Nephron progenitor cell (in vitro differentiated cells): ENCODE data around the gene KCNA1.

ENCODE experiments used
- DNase-seq: peaks from one replicate; pipeline ENCODE4 v3.0.0; 2021
- H3K27ac Mint-ChIP-seq: 2 replicates; pipeline ENCODE4 v1.8.0; 2021; ENCODE audit warnings: mild to moderate bottlenecking, moderate library complexity, mixed read lengths
- H3K27me3 Mint-ChIP-seq: 2 replicates; pipeline ENCODE4 v1.8.0; 2021; ENCODE audit warnings: mild to moderate bottlenecking, low read depth, mixed read lengths; ENCODE audit not compliant: poor library complexity
- H3K36me3 Mint-ChIP-seq: 2 replicates; pipeline ENCODE4 v1.8.0; 2021; ENCODE audit warnings: low read depth, mixed read lengths
- H3K4me1 Mint-ChIP-seq: 2 replicates; pipeline ENCODE4 v1.8.0; 2021; ENCODE audit warnings: mixed read lengths
- H3K4me3 Mint-ChIP-seq: 2 replicates; pipeline ENCODE4 v1.8.0; 2021; ENCODE audit warnings: mild to moderate bottlenecking, moderate library complexity, mixed read lengths
- H3K9me3 Mint-ChIP-seq: 2 replicates; pipeline ENCODE4 v1.8.0; 2021; ENCODE audit warnings: mild to moderate bottlenecking, moderate library complexity, mixed read lengths
- TF ChIP-seq, protein P1 (sequence below): fragments of 200-600 bp; sonication (generic); IDR thresholded peaks from 2 replicates; pipeline ENCODE4 v1.5.0; 2021; ENCODE audit warnings: antibody characterized with exemption

KCNA1 gene

DNA sequence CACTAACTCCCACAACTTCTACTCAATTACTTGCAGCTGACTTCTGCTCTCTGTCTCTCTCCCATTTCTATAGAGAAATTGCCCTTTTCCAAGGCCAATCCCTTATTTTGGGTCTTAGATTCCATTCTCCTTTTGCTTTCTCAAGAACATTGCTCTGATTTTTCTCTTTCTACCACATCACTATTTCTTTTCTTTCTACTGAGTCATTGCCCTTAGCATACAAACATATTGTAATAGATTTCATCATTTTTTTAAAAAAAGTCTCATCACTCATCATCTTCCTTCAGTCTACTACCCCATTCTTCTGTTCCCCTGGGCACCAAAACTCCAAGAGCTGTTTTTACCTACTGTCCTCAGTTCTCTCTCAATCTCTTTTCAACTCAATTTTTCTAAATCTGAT, 4.4 kb upstream of the KCNA1 start:
- H3K27me3 Mint-ChIP-seq = peaks cover 30% of the 10 kb centered on the region
- H3K36me3 Mint-ChIP-seq = no peaks in the 10 kb centered on the region
- H3K9me3 Mint-ChIP-seq = no peaks in the 10 kb centered on the region
- no peak for DNase-seq
- no peak overlapping the region for H3K27ac Mint-ChIP-seq
- H3K4me1 Mint-ChIP-seq = peaks cover 10% of the 10 kb centered on the region
- TF ChIP-seq, protein P1, sequence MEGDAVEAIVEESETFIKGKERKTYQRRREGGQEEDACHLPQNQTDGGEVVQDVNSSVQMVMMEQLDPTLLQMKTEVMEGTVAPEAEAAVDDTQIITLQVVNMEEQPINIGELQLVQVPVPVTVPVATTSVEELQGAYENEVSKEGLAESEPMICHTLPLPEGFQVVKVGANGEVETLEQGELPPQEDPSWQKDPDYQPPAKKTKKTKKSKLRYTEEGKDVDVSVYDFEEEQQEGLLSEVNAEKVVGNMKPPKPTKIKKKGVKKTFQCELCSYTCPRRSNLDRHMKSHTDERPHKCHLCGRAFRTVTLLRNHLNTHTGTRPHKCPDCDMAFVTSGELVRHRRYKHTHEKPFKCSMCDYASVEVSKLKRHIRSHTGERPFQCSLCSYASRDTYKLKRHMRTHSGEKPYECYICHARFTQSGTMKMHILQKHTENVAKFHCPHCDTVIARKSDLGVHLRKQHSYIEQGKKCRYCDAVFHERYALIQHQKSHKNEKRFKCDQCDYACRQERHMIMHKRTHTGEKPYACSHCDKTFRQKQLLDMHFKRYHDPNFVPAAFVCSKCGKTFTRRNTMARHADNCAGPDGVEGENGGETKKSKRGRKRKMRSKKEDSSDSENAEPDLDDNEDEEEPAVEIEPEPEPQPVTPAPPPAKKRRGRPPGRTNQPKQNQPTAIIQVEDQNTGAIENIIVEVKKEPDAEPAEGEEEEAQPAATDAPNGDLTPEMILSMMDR = no peak
- H3K4me3 Mint-ChIP-seq = no peak overlapping the region

DNA sequence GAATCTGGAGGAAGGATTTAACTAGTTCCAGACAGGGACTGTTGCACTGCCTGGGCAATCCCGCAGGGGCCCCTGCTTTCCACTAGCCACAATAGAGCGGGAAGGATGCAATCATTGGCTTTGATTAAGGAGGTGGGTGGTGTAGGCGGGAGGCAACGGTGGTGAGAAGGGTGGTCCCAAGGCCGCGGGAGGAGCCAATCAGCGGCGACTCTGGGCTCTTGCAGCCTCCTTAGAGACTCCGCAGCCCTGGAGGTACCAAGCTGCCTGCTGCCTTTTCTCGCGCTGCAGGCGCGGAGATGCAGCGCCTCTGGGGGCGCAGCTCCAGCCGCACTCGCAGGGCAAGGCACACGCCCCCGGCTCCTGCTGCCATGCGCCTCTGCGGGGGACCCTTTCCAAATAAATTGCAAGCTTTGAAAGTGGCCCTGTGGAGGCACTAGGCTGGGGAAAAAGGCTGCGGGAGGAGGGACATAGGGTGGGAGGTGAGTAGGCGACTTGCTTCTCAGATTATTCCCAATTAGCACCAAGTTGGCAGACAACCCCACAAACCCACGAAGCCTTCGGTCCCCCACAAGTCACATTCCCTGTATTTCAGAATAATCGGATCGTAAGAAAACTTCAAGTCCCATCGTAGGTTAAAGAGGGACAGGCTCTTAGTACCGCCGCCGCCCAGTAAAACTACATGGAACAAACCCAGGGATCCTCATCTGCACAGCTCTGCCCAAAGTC, 858 bp upstream of the KCNA1 start:
- Mint-ChIP-seq H3K36me3 (peaks cover 11% of the 10 kb centered on the region), H3K4me1 (peaks cover 20% of the 10 kb centered on the region), H3K4me3 (peak overlapping the region; percentile 68), H3K9me3 (peaks cover 20% of the 10 kb centered on the region), H3K27me3 (peaks cover under 1% of the 10 kb centered on the region), H3K27ac (peak overlapping the region; percentile 20)
- TF ChIP-seq, protein P1 = no peak
- DNase-seq = peak; percentile 72

DNA sequence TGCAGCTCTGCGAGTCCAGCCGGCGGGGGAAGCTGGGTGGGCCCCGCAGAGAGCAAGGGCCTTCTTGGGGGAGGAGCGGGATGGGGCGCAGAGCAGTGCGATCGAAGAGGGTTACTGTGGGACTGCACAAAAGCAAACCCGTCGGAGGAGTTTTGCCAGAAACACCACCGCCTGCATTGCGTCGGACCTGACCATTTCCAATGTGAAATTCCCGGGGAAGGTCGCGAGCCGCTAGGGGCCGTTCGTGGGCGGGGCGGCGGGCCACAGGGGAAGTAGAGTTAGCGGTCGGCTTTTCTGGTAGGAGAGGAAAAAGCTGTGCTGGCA, 333 bp upstream of the KCNA1 start:
- Mint-ChIP-seq H3K27ac (no peak overlapping the region), H3K4me1 (peaks cover 20% of the 10 kb centered on the region), H3K9me3 (peaks cover 20% of the 10 kb centered on the region), H3K4me3 (peak overlapping the region; percentile 68), H3K36me3 (peaks cover 11% of the 10 kb centered on the region), H3K27me3 (no peaks in the 10 kb centered on the region)
- TF ChIP-seq, protein P1 = no peak
- peak; percentile 53 for DNase-seq

DNA sequence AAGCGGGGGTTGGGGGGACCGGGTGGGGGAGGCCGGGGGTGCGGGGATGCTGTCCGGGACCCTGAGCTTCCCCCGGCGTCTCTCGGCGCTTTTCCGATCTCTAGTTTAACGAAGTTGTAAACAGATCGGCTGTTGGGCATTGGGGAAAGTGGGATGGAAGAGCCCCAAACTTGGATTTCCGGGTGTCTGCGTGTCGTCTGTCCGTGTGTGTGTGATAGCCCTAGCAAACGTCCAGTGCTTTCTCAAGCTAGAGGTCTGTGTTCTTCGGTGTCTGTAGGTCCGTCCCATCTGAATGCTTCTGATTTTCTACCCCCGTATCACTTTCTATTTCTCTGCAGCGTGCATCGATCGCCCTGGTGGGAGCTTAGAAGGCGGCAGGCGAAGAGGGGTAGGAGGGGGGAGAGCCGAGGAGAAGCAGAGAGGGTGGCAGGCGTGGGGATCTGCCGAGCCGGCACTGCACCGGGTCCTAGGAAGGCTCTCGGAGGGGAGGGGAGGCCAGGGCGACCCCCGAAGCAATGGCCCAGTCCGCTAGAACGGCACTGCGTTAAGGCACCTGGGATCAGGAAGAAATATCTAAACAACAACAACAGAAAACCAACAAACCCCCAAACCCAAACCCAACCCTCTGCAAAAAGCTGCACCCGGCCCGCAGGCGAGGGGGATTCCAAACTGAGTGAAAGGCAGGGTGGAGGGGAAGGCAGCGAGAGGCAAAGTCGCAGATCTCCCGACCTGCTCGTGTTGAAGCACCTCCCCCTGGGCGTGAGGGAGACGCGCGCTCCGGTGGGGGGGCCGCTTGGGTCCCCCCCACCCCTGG, 1.0 kb downstream of the KCNA1 start:
- Mint-ChIP-seq H3K27me3 (no peaks in the 10 kb centered on the region), H3K27ac (no peak overlapping the region), H3K4me3 (peak overlapping the region; percentile 88), H3K4me1 (peaks cover 20% of the 10 kb centered on the region), H3K9me3 (peaks cover 20% of the 10 kb centered on the region), H3K36me3 (peaks cover 11% of the 10 kb centered on the region)
- DNase-seq = peak; percentile 17
- TF ChIP-seq, protein P1 = no peak

DNA sequence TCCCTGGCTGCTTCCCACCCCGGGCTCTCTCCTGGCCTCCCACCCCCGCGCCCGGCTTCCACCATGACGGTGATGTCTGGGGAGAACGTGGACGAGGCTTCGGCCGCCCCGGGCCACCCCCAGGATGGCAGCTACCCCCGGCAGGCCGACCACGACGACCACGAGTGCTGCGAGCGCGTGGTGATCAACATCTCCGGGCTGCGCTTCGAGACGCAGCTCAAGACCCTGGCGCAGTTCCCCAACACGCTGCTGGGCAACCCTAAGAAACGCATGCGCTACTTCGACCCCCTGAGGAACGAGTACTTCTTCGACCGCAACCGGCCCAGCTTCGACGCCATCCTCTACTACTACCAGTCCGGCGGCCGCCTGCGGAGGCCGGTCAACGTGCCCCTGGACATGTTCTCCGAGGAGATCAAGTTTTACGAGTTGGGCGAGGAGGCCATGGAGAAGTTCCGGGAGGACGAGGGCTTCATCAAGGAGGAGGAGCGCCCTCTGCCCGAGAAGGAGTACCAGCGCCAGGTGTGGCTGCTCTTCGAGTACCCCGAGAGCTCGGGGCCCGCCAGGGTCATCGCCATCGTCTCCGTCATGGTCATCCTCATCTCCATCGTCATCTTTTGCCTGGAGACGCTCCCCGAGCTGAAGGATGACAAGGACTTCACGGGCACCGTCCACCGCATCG, 1.8 kb downstream of the KCNA1 start:
- H3K36me3 Mint-ChIP-seq = peaks cover 11% of the 10 kb centered on the region
- TF ChIP-seq, protein P1 = no peak

More for the DNA sequence above, 1.8 kb downstream of the KCNA1 start:
- Mint-ChIP-seq H3K27me3 (no peaks in the 10 kb centered on the region), H3K4me1 (peaks cover 20% of the 10 kb centered on the region), H3K4me3 (peak overlapping the region; percentile 75), H3K9me3 (peaks cover 20% of the 10 kb centered on the region), H3K27ac (no peak overlapping the region)
- DNase-seq = no peak
